Measurements from ENCODE around the gene GET4. TPM values are rescaled to one million over a fixed set of nuclear protein-coding genes. Genes with fewer than 3 reads are reported as not detected.

Gene GET4
- total and polyA plus RNA-seq, 2 of the 4 experiments (the other 2 are of a cell fraction) = 11.3 to 30.9 TPM

DNA sequence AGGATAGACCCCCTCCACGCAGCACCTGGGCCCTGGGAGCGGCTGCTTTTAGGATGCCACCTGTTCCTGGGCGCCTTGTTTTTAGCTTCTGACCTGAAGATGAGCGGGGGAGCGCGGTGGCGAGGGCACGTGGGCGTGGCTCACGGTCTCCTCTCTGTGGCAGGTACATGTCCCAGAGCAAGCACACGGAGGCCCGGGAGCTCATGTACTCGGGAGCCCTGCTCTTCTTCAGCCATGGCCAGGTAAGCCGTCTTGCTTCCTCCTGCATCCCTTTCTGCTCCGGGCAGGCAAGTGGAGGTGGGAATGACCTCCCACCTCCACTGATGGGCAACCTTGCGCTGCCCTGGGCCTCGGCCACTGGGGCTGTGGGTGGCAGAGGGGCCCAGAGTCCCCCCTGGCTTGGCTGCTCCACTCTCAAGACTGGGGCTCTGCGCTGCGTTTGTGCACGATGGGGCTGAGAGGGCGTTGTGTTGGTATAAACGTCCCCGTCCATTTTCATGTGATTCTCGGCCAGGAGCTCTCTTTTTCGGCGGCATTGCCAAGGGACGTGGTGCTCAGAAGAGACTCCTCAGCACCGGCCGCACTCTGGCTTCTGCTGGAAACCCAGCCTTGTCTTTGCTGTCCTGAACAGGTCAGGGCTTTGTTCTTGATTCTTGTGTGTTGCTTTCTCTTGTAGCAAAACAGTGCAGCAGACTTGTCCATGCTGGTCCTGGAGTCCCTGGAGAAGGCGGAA lies 9.7 kb downstream of the GET4 start:
- POLR2A ChIA-PET (ENCODE audit: unreplicated experiment) = no interaction called here
- no peak for DNase-seq
- Histone ChIP-seq H3K27me3 (ENCODE audit: control insufficient read depth, insufficient read depth, low read length) (no peaks in the 10 kb centered on the region), H3K79me1 (ENCODE audit: low read depth in 1 of 2, low read length in 2 of 2) (peaks cover 8 to 69% of the 10 kb centered on the region in 2 experiments), H3K9me1 (ENCODE audit: insufficient read depth, low read length) (no peaks in the 10 kb centered on the region; the same call in 1 of the 2 replicates), H3K14ac (replicated peaks; ENCODE audit: low read depth, low read length) (no peak overlapping the region), H3K4me2 (ENCODE audit: low read depth, low read length) (no peak overlapping the region), H3K36me3 (ENCODE audit: control insufficient read depth, insufficient read depth, low read length) (peaks cover 25% of the 10 kb centered on the region), H2BK15ac (ENCODE audit: low read depth, low read length) (no peak overlapping the region), H3K4me1 (ENCODE audit: control insufficient read depth, insufficient read depth, low read length) (no peaks in the 10 kb centered on the region), H3K9ac (ENCODE audit: low read depth, low read length) (no peak overlapping the region), H2BK20ac (ENCODE audit: low read depth, low read length) (no peak overlapping the region), H2AFZ (replicated peaks; ENCODE audit: low read length, poor library complexity) (no peak overlapping the region), H2BK5ac (ENCODE audit: low read depth, low read length, poor library complexity, severe bottlenecking) (no peak overlapping the region), H3K56ac (ENCODE audit: extremely low read depth, insufficient read depth, low read length) (no peak overlapping the region), H4K20me1 (ENCODE audit: insufficient read depth, low read length) (peaks cover 55% of the 10 kb centered on the region), H3K23ac (ENCODE audit: low read depth, low read length) (no peak overlapping the region), H4K5ac (ENCODE audit: low read depth, low read length) (no peak overlapping the region), H3K9me3 (ENCODE audit: control insufficient read depth, insufficient read depth, low read length) (no peaks in the 10 kb centered on the region), H2AK5ac (ENCODE audit: low read depth, low read length) (no peak overlapping the region), H4K8ac (ENCODE audit: low read depth in 2 of 2, low read length in 2 of 2) (no peak overlapping the region), H3K27ac (ENCODE audit: insufficient read depth, low read length) (no peak overlapping the region), H3K18ac (ENCODE audit: low read depth, low read length) (no peak overlapping the region), H2BK120ac (ENCODE audit: low read depth, low read length) (no peak overlapping the region), H2AK9ac (replicated peaks; ENCODE audit: low read depth, low read length, poor library complexity) (no peak overlapping the region), H3K4ac (ENCODE audit: low read depth, low read length) (no peak overlapping the region), H3K4me3 (ENCODE audit: insufficient read depth, low read depth, low read length) (no peak overlapping the region), H4K91ac (ENCODE audit: insufficient read depth, low read depth, low read length) (no peak overlapping the region)
- dilution Hi-C loops (cut with HindIII; ENCODE audit: low sequenced_read_pairs, unreplicated experiment) = no loop called here
- WGBS, 2 experiments (ENCODE audit: extremely low coverage in 2 of 2, insufficient read length in 1 of 2) = 81% methylated on average over 20 of the region's 30 CpGs; no CpG with 5 or more reads in 1 of the 2 experiments
- intact Hi-C loops (cut with micrococcal nuclease) = no loop called here
- BruUV-seq (replicated peaks) = no TSS peak
- TF ChIP-seq CHD1 (IDR thresholded peaks at IDR 0.05; ENCODE audit: low read depth, low read length) = no peak
- no peak for TF ChIP-seq ELK1 (IDR thresholded peaks at IDR 0.05; ENCODE audit: borderline replicate concordance, low read depth, low read length)
- TF ChIP-seq CEBPB (IDR thresholded peaks at IDR 0.05; ENCODE audit: low read depth, low read length) = no peak
- no peak for TF ChIP-seq RAD21 (IDR thresholded peaks at IDR 0.05; ENCODE audit: low read length)
- no peak for TF ChIP-seq MXI1 (IDR thresholded peaks at IDR 0.05; ENCODE audit: borderline replicate concordance, low read depth, low read length)
- in situ Hi-C loops (cut with MboI; ENCODE audit: low sequenced_read_pairs) = no loop called here
- ATAC-seq (ENCODE audit: low read depth) = no peak
- CTCF ChIA-PET = no interaction called here

Measured in IMR-90 (cell line).